ENCODE data around the gene TNNC1. TPM values are rescaled to one million over a fixed set of nuclear protein-coding genes. Genes with fewer than 3 reads are reported as not detected.
A peak's percentile ranks its signal among the peaks of the same experiment; 100 is the strongest.

The TNNC1 gene
- total and polyA plus RNA-seq, 9 of the 15 experiments (the other 6 are each of a cell fraction or from before 2014, with no cell fraction given), result 0.08 to 0.85 (median 0.42) TPM; not detected in 4

DNA sequence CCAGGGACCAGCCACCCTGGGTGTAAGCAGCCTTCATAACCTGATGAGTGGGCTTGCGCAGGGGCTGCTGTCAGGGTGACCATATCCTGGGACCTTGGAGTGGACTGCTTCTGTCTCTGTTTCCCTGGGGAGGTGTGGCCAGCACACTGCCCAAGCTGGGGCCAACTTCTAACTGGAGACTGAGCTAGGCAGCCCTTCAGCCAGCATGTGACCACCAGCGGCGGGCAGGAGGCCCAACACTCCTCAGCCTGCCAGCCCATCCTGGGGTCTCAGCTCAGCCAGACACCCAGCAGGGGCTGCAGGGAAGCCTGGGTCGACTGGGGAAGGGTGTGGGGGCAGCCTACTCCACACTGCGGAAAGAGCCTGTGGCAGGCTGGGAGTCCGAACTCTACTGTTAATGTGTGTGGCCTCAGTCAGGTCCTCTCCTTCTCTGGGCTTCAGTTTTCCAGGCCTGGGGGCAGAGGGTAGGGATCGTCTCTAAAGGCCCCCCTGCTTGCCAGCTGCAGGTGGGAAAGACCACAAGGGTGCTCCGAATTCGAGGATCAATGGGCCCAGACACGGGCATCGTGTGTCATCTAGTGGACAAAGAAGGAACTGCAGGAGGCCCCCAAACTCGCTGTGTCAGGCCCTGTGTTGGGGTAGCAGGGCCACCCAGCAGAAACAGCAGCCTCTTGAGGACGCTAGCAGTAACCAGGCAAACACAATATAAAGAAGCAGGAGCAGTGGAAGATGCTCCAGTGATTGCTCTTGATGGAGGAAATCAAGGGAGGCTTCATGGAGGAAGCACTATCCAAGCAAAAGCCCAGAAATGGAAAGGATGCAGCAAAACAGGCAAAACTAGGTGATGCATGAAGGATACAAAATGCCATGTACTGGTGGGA is 7.0 kb downstream of the TNNC1 start (continued):
- TF ChIP-seq, protein P1, sequence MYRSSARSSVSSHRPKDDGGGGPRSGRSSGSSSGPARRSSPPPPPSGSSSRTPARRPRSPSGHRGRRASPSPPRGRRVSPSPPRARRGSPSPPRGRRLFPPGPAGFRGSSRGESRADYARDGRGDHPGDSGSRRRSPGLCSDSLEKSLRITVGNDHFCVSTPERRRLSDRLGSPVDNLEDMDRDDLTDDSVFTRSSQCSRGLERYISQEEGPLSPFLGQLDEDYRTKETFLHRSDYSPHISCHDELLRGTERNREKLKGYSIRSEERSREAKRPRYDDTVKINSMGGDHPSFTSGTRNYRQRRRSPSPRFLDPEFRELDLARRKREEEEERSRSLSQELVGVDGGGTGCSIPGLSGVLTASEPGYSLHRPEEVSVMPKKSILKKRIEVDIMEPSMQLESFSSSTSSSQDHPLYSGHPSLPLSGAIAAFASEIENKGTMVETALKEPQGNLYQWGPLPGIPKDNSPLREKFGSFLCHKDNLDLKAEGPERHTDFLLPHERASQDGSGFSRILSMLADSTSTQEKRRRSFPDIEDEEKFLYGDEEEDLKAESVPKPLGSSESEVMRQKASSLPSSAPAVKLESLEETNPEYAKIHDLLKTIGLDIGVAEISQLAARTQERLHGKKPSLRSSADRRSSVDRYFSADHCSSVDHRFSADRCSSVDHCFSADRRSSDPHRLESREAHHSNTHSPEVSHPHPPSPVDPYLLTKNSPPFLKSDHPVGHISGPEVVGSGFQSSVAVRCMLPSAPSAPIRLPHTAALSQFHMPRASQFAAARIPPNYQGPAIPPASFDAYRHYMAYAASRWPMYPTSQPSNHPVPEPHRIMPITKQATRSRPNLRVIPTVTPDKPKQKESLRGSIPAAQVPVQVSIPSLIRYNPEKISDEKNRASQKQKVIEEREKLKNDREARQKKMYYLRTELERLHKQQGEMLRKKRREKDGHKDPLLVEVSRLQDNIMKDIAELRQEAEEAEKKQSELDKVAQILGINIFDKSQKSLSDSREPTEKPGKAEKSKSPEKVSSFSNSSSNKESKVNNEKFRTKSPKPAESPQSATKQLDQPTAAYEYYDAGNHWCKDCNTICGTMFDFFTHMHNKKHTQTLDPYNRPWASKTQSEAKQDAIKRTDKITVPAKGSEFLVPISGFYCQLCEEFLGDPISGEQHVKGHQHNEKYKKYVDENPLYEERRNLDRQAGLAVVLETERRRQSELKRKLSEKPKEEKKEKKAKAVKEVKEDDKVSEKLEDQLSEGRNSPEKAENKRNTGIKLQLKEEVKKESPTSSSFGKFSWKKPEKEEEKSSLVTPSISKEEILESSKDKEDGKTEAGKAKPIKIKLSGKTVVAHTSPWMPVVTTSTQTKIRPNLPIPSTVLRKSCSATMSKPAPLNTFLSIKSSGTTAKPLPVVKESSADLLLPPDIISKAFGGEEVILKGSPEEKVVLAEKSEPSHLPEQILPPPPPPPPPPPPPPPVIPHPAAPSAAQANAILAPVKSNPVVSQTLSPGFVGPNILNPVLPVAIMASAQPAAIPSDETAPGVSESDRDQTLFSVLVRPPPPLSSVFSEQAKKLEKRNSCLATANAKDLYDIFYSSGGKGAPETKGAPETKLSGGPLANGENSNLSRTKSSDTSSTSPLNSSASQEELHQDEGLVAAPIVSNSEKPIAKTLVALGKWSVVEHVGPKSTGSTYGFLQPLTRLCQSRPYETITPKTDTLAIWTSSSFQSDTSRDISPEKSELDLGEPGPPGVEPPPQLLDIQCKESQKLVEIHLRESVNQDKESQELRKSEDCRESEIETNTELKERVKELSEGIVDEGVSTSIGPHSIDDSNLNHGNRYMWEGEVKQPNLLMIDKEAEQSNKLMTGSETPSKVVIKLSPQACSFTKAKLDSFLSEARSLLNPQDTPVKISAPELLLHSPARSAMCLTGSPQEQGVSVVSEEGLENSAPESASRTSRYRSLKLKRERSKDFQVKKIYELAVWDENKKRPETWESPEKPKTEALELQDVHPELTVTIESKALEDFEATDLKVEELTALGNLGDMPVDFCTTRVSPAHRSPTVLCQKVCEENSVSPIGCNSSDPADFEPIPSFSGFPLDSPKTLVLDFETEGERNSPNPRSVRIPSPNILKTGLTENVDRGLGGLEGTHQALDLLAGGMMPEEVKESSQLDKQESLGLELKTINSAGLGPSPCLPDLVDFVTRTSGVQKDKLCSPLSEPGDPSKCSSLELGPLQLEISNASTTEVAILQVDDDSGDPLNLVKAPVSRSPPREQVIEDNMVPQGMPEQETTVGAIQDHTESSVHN (IDR thresholded peaks at IDR 0.05; ENCODE audit: borderline replicate concordance in 1 of 2, low read depth in 1 of 2), result no peak
- TF ChIP-seq SMC3 (conservative IDR thresholded peaks at IDR 0.05; ENCODE audit: insufficient read depth, low read depth, low read length) (peak; percentile 80), SETDB1 (IDR thresholded peaks at IDR 0.05; ENCODE audit: low read length) (no peak), TCF7L2 (IDR thresholded peaks at IDR 0.05; ENCODE audit: low read depth, low read length) (no peak), ZNF140 (CRISPR knock-in tag; IDR thresholded peaks at IDR 0.05) (no peak), KLF13 (tag; IDR thresholded peaks at IDR 0.05; ENCODE audit: borderline replicate concordance, low read depth) (no peak), GABPB2 (CRISPR knock-in tag; conservative IDR thresholded peaks at IDR 0.05) (no peak), HDAC6 (IDR thresholded peaks at IDR 0.05; ENCODE audit: low read depth, low read length) (no peak)
- TF ChIP-seq, protein P2, sequence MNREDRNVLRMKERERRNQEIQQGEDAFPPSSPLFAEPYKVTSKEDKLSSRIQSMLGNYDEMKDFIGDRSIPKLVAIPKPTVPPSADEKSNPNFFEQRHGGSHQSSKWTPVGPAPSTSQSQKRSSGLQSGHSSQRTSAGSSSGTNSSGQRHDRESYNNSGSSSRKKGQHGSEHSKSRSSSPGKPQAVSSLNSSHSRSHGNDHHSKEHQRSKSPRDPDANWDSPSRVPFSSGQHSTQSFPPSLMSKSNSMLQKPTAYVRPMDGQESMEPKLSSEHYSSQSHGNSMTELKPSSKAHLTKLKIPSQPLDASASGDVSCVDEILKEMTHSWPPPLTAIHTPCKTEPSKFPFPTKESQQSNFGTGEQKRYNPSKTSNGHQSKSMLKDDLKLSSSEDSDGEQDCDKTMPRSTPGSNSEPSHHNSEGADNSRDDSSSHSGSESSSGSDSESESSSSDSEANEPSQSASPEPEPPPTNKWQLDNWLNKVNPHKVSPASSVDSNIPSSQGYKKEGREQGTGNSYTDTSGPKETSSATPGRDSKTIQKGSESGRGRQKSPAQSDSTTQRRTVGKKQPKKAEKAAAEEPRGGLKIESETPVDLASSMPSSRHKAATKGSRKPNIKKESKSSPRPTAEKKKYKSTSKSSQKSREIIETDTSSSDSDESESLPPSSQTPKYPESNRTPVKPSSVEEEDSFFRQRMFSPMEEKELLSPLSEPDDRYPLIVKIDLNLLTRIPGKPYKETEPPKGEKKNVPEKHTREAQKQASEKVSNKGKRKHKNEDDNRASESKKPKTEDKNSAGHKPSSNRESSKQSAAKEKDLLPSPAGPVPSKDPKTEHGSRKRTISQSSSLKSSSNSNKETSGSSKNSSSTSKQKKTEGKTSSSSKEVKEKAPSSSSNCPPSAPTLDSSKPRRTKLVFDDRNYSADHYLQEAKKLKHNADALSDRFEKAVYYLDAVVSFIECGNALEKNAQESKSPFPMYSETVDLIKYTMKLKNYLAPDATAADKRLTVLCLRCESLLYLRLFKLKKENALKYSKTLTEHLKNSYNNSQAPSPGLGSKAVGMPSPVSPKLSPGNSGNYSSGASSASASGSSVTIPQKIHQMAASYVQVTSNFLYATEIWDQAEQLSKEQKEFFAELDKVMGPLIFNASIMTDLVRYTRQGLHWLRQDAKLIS (CRISPR knock-in tag; IDR thresholded peaks at IDR 0.05), result no peak
- TF ChIP-seq, protein P3, sequence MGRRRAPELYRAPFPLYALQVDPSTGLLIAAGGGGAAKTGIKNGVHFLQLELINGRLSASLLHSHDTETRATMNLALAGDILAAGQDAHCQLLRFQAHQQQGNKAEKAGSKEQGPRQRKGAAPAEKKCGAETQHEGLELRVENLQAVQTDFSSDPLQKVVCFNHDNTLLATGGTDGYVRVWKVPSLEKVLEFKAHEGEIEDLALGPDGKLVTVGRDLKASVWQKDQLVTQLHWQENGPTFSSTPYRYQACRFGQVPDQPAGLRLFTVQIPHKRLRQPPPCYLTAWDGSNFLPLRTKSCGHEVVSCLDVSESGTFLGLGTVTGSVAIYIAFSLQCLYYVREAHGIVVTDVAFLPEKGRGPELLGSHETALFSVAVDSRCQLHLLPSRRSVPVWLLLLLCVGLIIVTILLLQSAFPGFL (CRISPR knock-in tag; IDR thresholded peaks at IDR 0.05), result no peak
- TF ChIP-seq, protein P4, sequence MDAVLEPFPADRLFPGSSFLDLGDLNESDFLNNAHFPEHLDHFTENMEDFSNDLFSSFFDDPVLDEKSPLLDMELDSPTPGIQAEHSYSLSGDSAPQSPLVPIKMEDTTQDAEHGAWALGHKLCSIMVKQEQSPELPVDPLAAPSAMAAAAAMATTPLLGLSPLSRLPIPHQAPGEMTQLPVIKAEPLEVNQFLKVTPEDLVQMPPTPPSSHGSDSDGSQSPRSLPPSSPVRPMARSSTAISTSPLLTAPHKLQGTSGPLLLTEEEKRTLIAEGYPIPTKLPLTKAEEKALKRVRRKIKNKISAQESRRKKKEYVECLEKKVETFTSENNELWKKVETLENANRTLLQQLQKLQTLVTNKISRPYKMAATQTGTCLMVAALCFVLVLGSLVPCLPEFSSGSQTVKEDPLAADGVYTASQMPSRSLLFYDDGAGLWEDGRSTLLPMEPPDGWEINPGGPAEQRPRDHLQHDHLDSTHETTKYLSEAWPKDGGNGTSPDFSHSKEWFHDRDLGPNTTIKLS (IDR thresholded peaks at IDR 0.05; ENCODE audit: borderline replicate concordance, low read depth), result no peak

Data from K562 (cell line).